HepG2 (cell line): ENCODE data around the gene AKAP3. TPM values are rescaled to one million over a fixed set of nuclear protein-coding genes. Genes with fewer than 3 reads are reported as not detected.

Experiments
- CHD2 ChIP-seq: IDR thresholded peaks from 2 replicates; pipeline ENCODE4 v1.6.1; 2011; ENCODE audit warnings: low read depth, low read length, improper control_type of control experiment
- NFIC ChIP-seq: IDR thresholded peaks from 2 replicates; pipeline ENCODE4 v1.6.1; 2012; ENCODE audit warnings: mild to moderate bottlenecking, low read length, inconsistent platforms
- SIN3B ChIP-seq: fragments of 150-350 bp; IDR thresholded peaks from 2 replicates; pipeline ENCODE4 v1.6.1; 2014; ENCODE audit warnings: low read length
- SNAPC2 ChIP-seq: sonication (generic); formaldehyde crosslinking; IDR thresholded peaks from 2 replicates; pipeline ENCODE4 v1.8.1; 2022; ENCODE audit warnings: mild to moderate bottlenecking, missing genetic modification reagents
- ZNF136 ChIP-seq: sonication (generic); formaldehyde crosslinking; IDR thresholded peaks from 2 replicates; pipeline ENCODE4 v1.8.1; 2022; ENCODE audit warnings: low read depth, mild to moderate bottlenecking, moderate library complexity, missing genetic modification reagents
- ZNF264 ChIP-seq: sonication (generic); formaldehyde crosslinking; IDR thresholded peaks from 2 replicates; pipeline ENCODE4 v1.4.0; 2020; ENCODE audit warnings: missing genetic modification reagents
- polyA plus RNA-seq, 8 experiments: library from polyadenylated mRNA; depleted of rRNA in 3 of 8; stranded (reverse) in 7 of 8; unstranded in 1 of 8; fragments of >200 nt; fragmentation: Illumina TruSeq in 4 of 8; extraction: Trizol in 4 of 8; gene quantifications; 2 replicates each; pipeline versions ENCODE4 v1.2.1 to v1.2.3, GENCODE V29; 2011 to 2016; ENCODE audit warnings: low read depth in 4 of 8, missing spikeins in 1 of 8, mixed read lengths in 1 of 8; ENCODE audit not compliant: insufficient read depth in 1 of 8
- total RNA-seq, 5 experiments: library from RNA; depleted of rRNA; stranded (reverse); fragments of >200 nt; fragmentation: Illumina TruSeq; extraction: Trizol; gene quantifications; 2 replicates each; pipeline ENCODE4 v1.2.3, GENCODE V29; 2016; ENCODE audit warnings: low read depth in 1 of 5
- TF ChIP-seq, protein P1 (sequence below): sonication (generic); formaldehyde crosslinking; IDR thresholded peaks from 2 replicates; pipeline ENCODE4 v1.4.0; 2020; ENCODE audit warnings: missing genetic modification reagents
- TF ChIP-seq, protein P2 (sequence below): sonication (generic); IDR thresholded peaks from 2 replicates; pipeline ENCODE4 v1.6.1; 2016; ENCODE audit warnings: low read depth, borderline replicate concordance
- TF ChIP-seq, protein P3 (sequence below), 2 experiments: sonication (generic) in 1 of 2; formaldehyde crosslinking in 1 of 2; IDR thresholded peaks; 2 replicates each; pipeline versions ENCODE4 v1.4.0 to v1.6.1; 2018 to 2020; ENCODE audit warnings: missing genetic modification reagents in 2 of 2, borderline replicate concordance in 1 of 2, low read depth in 1 of 2, mild to moderate bottlenecking in 1 of 2, missing biosample characterization in 1 of 2
- TF ChIP-seq, protein P4 (sequence below): sonication (generic); formaldehyde crosslinking; IDR thresholded peaks from 2 replicates; pipeline ENCODE4 v1.4.0; 2020; ENCODE audit warnings: missing genetic modification reagents, borderline replicate concordance
- TF ChIP-seq, protein P5 (sequence below): sonication (generic); formaldehyde crosslinking; IDR thresholded peaks from 2 replicates; pipeline ENCODE4 v1.4.0; 2020; ENCODE audit warnings: missing genetic modification reagents

AKAP3 gene
- total and polyA plus RNA-seq, 2 of the 13 experiments (the other 11 are each of a cell fraction or from before 2014, with no cell fraction given): 0.22 to 0.49 TPM

DNA sequence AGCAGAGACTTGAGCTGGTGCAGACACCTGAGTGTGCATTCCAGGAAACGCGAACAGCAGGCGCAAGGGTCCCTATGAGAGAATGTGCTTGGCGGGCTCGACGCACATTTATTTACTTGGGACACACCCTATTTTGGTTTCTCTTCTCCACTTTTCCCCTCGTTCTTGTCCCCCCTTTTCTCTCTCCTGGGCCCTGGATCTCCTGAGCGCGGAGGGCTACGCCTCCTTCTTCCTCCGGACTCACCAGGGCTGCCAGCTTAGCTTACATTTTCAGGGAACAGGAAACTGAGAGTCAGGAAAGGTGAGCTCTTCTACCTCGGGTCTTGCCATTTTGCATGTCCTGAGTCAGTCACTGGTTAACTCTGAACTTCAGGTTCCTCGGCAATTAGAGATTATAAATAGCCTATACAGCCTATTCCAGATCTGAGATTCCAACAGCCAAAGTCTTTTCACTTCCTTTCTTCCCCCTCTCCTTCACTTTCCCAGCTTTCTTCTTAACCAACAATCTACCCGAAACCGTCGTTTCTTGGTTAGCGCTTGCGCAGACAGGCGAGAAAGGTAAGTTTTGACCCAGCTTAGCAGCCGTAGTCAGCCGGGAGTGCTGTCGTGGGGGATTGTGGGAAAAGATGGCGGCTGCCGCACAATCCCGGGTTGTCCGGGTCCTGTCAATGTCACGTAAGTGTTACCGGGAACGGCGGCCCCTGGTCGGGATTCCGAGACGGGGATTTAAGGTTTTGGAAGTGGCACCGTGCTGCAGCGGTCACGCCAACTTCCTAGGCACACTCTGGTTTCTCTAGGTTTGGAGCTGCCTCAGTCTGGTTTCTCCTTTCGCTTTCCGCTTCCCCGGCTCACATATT is at the start of gene AKAP3, which contains the start of gene NDUFA9 (continued):
- TF ChIP-seq, protein P1, sequence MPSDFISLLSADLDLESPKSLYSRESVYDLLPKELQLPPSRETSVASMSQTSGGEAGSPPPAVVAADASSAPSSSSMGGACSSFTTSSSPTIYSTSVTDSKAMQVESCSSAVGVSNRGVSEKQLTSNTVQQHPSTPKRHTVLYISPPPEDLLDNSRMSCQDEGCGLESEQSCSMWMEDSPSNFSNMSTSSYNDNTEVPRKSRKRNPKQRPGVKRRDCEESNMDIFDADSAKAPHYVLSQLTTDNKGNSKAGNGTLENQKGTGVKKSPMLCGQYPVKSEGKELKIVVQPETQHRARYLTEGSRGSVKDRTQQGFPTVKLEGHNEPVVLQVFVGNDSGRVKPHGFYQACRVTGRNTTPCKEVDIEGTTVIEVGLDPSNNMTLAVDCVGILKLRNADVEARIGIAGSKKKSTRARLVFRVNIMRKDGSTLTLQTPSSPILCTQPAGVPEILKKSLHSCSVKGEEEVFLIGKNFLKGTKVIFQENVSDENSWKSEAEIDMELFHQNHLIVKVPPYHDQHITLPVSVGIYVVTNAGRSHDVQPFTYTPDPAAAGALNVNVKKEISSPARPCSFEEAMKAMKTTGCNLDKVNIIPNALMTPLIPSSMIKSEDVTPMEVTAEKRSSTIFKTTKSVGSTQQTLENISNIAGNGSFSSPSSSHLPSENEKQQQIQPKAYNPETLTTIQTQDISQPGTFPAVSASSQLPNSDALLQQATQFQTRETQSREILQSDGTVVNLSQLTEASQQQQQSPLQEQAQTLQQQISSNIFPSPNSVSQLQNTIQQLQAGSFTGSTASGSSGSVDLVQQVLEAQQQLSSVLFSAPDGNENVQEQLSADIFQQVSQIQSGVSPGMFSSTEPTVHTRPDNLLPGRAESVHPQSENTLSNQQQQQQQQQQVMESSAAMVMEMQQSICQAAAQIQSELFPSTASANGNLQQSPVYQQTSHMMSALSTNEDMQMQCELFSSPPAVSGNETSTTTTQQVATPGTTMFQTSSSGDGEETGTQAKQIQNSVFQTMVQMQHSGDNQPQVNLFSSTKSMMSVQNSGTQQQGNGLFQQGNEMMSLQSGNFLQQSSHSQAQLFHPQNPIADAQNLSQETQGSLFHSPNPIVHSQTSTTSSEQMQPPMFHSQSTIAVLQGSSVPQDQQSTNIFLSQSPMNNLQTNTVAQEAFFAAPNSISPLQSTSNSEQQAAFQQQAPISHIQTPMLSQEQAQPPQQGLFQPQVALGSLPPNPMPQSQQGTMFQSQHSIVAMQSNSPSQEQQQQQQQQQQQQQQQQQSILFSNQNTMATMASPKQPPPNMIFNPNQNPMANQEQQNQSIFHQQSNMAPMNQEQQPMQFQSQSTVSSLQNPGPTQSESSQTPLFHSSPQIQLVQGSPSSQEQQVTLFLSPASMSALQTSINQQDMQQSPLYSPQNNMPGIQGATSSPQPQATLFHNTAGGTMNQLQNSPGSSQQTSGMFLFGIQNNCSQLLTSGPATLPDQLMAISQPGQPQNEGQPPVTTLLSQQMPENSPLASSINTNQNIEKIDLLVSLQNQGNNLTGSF (CRISPR knock-in tag): no peak
- TF ChIP-seq, protein P2, sequence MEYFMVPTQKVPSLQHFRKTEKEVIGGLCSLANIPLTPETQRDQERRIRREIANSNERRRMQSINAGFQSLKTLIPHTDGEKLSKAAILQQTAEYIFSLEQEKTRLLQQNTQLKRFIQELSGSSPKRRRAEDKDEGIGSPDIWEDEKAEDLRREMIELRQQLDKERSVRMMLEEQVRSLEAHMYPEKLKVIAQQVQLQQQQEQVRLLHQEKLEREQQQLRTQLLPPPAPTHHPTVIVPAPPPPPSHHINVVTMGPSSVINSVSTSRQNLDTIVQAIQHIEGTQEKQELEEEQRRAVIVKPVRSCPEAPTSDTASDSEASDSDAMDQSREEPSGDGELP: peak; percentile 95
- TF ChIP-seq, protein P3, sequence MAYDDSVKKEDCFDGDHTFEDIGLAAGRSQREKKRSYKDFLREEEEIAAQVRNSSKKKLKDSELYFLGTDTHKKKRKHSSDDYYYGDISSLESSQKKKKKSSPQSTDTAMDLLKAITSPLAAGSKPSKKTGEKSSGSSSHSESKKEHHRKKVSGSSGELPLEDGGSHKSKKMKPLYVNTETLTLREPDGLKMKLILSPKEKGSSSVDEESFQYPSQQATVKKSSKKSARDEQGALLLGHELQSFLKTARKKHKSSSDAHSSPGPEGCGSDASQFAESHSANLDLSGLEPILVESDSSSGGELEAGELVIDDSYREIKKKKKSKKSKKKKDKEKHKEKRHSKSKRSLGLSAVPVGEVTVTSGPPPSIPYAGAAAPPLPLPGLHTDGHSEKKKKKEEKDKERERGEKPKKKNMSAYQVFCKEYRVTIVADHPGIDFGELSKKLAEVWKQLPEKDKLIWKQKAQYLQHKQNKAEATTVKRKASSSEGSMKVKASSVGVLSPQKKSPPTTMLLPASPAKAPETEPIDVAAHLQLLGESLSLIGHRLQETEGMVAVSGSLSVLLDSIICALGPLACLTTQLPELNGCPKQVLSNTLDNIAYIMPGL (CRISPR knock-in tag; IDR thresholded peaks at IDR 0.05; ENCODE audit: borderline replicate concordance in 1 of 2, low read depth in 1 of 2): peak; percentile 50 to 71
- TF ChIP-seq ZNF136 (CRISPR knock-in tag) (peak; percentile 63; the same call in 1 of the 2 replicates), SNAPC2 (CRISPR knock-in tag) (0 out of 2 replicates have a peak, but pooled peaks have one; percentile 76), SIN3B (peak; percentile 82), CHD2 (no peak), NFIC (no peak), ZNF264 (CRISPR knock-in tag) (no peak)
- TF ChIP-seq, protein P4, sequence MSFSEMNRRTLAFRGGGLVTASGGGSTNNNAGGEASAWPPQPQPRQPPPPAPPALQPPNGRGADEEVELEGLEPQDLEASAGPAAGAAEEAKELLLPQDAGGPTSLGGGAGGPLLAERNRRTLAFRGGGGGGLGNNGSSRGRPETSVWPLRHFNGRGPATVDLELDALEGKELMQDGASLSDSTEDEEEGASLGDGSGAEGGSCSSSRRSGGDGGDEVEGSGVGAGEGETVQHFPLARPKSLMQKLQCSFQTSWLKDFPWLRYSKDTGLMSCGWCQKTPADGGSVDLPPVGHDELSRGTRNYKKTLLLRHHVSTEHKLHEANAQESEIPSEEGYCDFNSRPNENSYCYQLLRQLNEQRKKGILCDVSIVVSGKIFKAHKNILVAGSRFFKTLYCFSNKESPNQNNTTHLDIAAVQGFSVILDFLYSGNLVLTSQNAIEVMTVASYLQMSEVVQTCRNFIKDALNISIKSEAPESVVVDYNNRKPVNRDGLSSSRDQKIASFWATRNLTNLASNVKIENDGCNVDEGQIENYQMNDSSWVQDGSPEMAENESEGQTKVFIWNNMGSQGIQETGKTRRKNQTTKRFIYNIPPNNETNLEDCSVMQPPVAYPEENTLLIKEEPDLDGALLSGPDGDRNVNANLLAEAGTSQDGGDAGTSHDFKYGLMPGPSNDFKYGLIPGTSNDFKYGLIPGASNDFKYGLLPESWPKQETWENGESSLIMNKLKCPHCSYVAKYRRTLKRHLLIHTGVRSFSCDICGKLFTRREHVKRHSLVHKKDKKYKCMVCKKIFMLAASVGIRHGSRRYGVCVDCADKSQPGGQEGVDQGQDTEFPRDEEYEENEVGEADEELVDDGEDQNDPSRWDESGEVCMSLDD (CRISPR knock-in tag): no peak
- TF ChIP-seq, protein P5, sequence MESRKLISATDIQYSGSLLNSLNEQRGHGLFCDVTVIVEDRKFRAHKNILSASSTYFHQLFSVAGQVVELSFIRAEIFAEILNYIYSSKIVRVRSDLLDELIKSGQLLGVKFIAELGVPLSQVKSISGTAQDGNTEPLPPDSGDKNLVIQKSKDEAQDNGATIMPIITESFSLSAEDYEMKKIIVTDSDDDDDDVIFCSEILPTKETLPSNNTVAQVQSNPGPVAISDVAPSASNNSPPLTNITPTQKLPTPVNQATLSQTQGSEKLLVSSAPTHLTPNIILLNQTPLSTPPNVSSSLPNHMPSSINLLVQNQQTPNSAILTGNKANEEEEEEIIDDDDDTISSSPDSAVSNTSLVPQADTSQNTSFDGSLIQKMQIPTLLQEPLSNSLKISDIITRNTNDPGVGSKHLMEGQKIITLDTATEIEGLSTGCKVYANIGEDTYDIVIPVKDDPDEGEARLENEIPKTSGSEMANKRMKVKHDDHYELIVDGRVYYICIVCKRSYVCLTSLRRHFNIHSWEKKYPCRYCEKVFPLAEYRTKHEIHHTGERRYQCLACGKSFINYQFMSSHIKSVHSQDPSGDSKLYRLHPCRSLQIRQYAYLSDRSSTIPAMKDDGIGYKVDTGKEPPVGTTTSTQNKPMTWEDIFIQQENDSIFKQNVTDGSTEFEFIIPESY (CRISPR knock-in tag): no peak
